ENCODE results near the gene GRHL3. TPM values are rescaled to one million over a fixed set of nuclear protein-coding genes. Genes with fewer than 3 reads are reported as not detected.

Gene GRHL3
- total RNA-seq, 2 donors from 2014 or later, result 8.1 to 8.4 TPM

GRCh38 chr1:24351918-24352627 lies 32.9 kb downstream of the GRHL3 start:
- no peak overlapping the region for H3K4me3 ChIP-seq
- H3K9me3 ChIP-seq, result no peaks in the 10 kb centered on the region
- peaks cover 4% of the 10 kb centered on the region for H3K4me1 ChIP-seq (replicated peaks)
- TF ChIP-seq POLR2AphosphoS5 (IDR thresholded peaks at IDR 0.05), result no peak
- TF ChIP-seq POLR2A (IDR thresholded peaks at IDR 0.05), result no peak
- TF ChIP-seq CTCF (IDR thresholded peaks at IDR 0.05), result no peak
- DNase-seq (ENCODE audit: low spot score), result no peak
- H3K36me3 ChIP-seq, result no peaks in the 10 kb centered on the region
- H3K27ac ChIP-seq, result no peak overlapping the region
- intact Hi-C loops (cut with DNase I), result no loop called here
- 66% methylated on average over 7 of the region's 7 CpGs for WGBS
- no peaks in the 10 kb centered on the region for H3K27me3 ChIP-seq (replicated peaks; ENCODE audit: insufficient read depth)

GRCh38 chr1:24353292-24353891 lies 34.2 kb downstream of the GRHL3 start:
- H3K4me1 ChIP-seq (replicated peaks), result no peaks in the 10 kb centered on the region
- no peak for TF ChIP-seq POLR2A (IDR thresholded peaks at IDR 0.05)
- TF ChIP-seq POLR2AphosphoS5 (IDR thresholded peaks at IDR 0.05), result no peak
- TF ChIP-seq CTCF (IDR thresholded peaks at IDR 0.05), result no peak
- no peaks in the 10 kb centered on the region for H3K9me3 ChIP-seq
- H3K27ac ChIP-seq, result no peak overlapping the region
- no peaks in the 10 kb centered on the region for H3K36me3 ChIP-seq
- H3K27me3 ChIP-seq (replicated peaks; ENCODE audit: insufficient read depth), result no peaks in the 10 kb centered on the region
- H3K4me3 ChIP-seq, result no peak overlapping the region
- DNase-seq (ENCODE audit: low spot score), result no peak
- intact Hi-C loops (cut with DNase I), result no loop called here
- 99% methylated on average over 4 of the region's 4 CpGs for WGBS

- DNase-seq (ENCODE audit: low spot score), result no peak
- H3K9me3 ChIP-seq, result no peaks in the 10 kb centered on the region
- WGBS, result 66% methylated on average over 3 of the region's 3 CpGs
Measured at GRCh38 chr1:24355466-24355865, 36.3 kb downstream of the GRHL3 start.

GRCh38 chr1:24357038-24357437 lies 37.9 kb downstream of the GRHL3 start:
- no peaks in the 10 kb centered on the region for H3K36me3 ChIP-seq
- H3K27ac ChIP-seq, result no peak overlapping the region
- H3K4me3 ChIP-seq, result no peak overlapping the region
- TF ChIP-seq POLR2AphosphoS5 (IDR thresholded peaks at IDR 0.05) (no peak), POLR2A (IDR thresholded peaks at IDR 0.05) (no peak), CTCF (IDR thresholded peaks at IDR 0.05) (no peak)
- H3K9me3 ChIP-seq, result no peaks in the 10 kb centered on the region
- DNase-seq (ENCODE audit: low spot score), result no peak
- intact Hi-C loops (cut with DNase I), result no loop called here
- 90% methylated on average over 7 of the region's 7 CpGs for WGBS
- no peaks in the 10 kb centered on the region for H3K27me3 ChIP-seq (replicated peaks; ENCODE audit: insufficient read depth)
- H3K4me1 ChIP-seq (replicated peaks), result no peaks in the 10 kb centered on the region

More at GRCh38 chr1:24355466-24355865, 36.3 kb downstream of the GRHL3 start:
- H3K27me3 ChIP-seq (replicated peaks; ENCODE audit: insufficient read depth), result no peaks in the 10 kb centered on the region
- intact Hi-C loops (cut with DNase I), result no loop called here
- no peaks in the 10 kb centered on the region for H3K4me1 ChIP-seq (replicated peaks)
- TF ChIP-seq CTCF (IDR thresholded peaks at IDR 0.05), result no peak
- TF ChIP-seq POLR2A (IDR thresholded peaks at IDR 0.05), result no peak
- TF ChIP-seq POLR2AphosphoS5 (IDR thresholded peaks at IDR 0.05), result no peak
- H3K27ac ChIP-seq, result no peak overlapping the region
- no peak overlapping the region for H3K4me3 ChIP-seq
- no peaks in the 10 kb centered on the region for H3K36me3 ChIP-seq

- Histone ChIP-seq H3K9me3 (no peaks in the 10 kb centered on the region), H3K4me1 (replicated peaks) (no peaks in the 10 kb centered on the region), H3K27ac (no peak overlapping the region), H3K36me3 (no peaks in the 10 kb centered on the region), H3K27me3 (replicated peaks; ENCODE audit: insufficient read depth) (no peaks in the 10 kb centered on the region), H3K4me3 (no peak overlapping the region)
- intact Hi-C loops (cut with DNase I), result no loop called here
- DNase-seq (ENCODE audit: low spot score), result no peak
- TF ChIP-seq POLR2A (IDR thresholded peaks at IDR 0.05), result no peak
- no peak for TF ChIP-seq CTCF (IDR thresholded peaks at IDR 0.05)
- no peak for TF ChIP-seq POLR2AphosphoS5 (IDR thresholded peaks at IDR 0.05)
- WGBS, result 93% methylated on average over 10 of the region's 10 CpGs
Measured at GRCh38 chr1:24360681-24361080, 41.5 kb downstream of the GRHL3 start.

Measured in prostate gland (tissue), 2 donors.